Endothelial cell of umbilical vein (primary cell): ENCODE results near the gene SPTSSA. TPM values are rescaled to one million over a fixed set of nuclear protein-coding genes. Genes with fewer than 3 reads are reported as not detected.

Experiments
- BruUV-seq: library from RNA; stranded (reverse); fragments of 400-500 nt; replicated peaks from 2 replicates; lab custom pipeline; 2021; lab: Mats Ljungman, UMichigan
- CTCF ChIA-PET: fragments of 300-600, 350-600 bp; sonication (Branson Sonifier 250); formaldehyde crosslinking; loops from one replicate; lab custom pipeline; 2021; ENCODE audit warnings: antibody characterized with exemption, inconsistent platforms; lab: Charles Lee
- POLR2A ChIA-PET: fragments of 300-600, 350-600 bp; sonication (Branson Sonifier 250); formaldehyde crosslinking; loops from one replicate; lab custom pipeline; 2021; ENCODE audit warnings: antibody characterized with exemption, inconsistent platforms; lab: Charles Lee
- DNase-seq: peaks from one replicate; pipeline ENCODE4 v3.0.0-alpha.2; 2011; ENCODE audit warnings: low read depth, low spot score
- FAIRE-seq: peaks from 2 replicates; lab custom pipeline; 2011; peaks lifted over from hg19 to GRCh38; lab: Jason Lieb, UNC
- H2AFZ ChIP-seq: 2 replicates; pipeline ENCODE4 v1.6.0; 2012; ENCODE audit warnings: low read depth, low read length, control low read depth, inconsistent platforms
- H3K27ac ChIP-seq: 2 replicates; pipeline ENCODE4 v1.5.1; 2011; ENCODE audit warnings: low read depth, mild to moderate bottlenecking, control low read depth, low read length, moderate library complexity; ENCODE audit not compliant: insufficient read depth
- H3K27me3 ChIP-seq, 2 experiments: 2 replicates each; pipeline versions ENCODE4 v1.6.0 to v1.6.1; 2011; ENCODE audit warnings: low read length in 2 of 2, mixed read lengths in 1 of 2; ENCODE audit not compliant: control insufficient read depth in 2 of 2, insufficient read depth in 2 of 2
- H3K36me3 ChIP-seq, 2 experiments: 2 replicates in 1 of 2; 3 replicates in 1 of 2; pipeline ENCODE4 v1.5.1; 2011; ENCODE audit warnings: low read length in 2 of 2, mild to moderate bottlenecking in 1 of 2, moderate library complexity in 1 of 2; ENCODE audit not compliant: control insufficient read depth in 2 of 2, insufficient read depth in 2 of 2; ENCODE audit errors: extremely low read depth in 1 of 2
- H3K4me1 ChIP-seq: 3 replicates; pipeline ENCODE4 v1.5.1; 2011; ENCODE audit warnings: mild to moderate bottlenecking, low read length; ENCODE audit not compliant: control insufficient read depth, insufficient read depth; ENCODE audit errors: extremely low read depth
- H3K4me2 ChIP-seq: 2 replicates; pipeline ENCODE4 v1.6.1; 2011; ENCODE audit warnings: low read length, control low read depth, mixed read lengths; ENCODE audit not compliant: insufficient read depth
- H3K4me3 ChIP-seq, 3 experiments: fragments of 200-600 bp in 1 of 3; sonication (generic), shearing (Covaris generic) in 1 of 3; replicated peaks in 1 of 3; 2 replicates each; pipeline ENCODE4 v1.5.1; 2011 to 2016; ENCODE audit warnings: control low read depth in 3 of 3, low read length in 3 of 3, mild to moderate bottlenecking in 2 of 3, inconsistent platforms in 1 of 3, low read depth in 1 of 3, moderate library complexity in 1 of 3; ENCODE audit not compliant: insufficient read depth in 1 of 3
- H3K79me2 ChIP-seq: 2 replicates; pipeline ENCODE4 v1.6.0; 2012; ENCODE audit warnings: low read length, inconsistent platforms; ENCODE audit not compliant: control insufficient read depth, insufficient read depth
- H3K9ac ChIP-seq: replicated peaks from 2 replicates; pipeline ENCODE3; 2011; ENCODE audit warnings: low read length, control low read depth; ENCODE audit not compliant: insufficient read depth; ENCODE audit errors: extremely low read depth
- H3K9me1 ChIP-seq: replicated peaks from 3 replicates; pipeline ENCODE4 v1.6.0; 2011; ENCODE audit warnings: mild to moderate bottlenecking, low read length; ENCODE audit not compliant: control insufficient read depth, insufficient read depth; ENCODE audit errors: extremely low read depth
- H3K9me3 ChIP-seq: replicated peaks from 2 replicates; pipeline ENCODE4 v1.5.1; 2012; ENCODE audit warnings: low read length, inconsistent platforms; ENCODE audit not compliant: control insufficient read depth, insufficient read depth
- H4K20me1 ChIP-seq: replicated peaks from 2 replicates; pipeline ENCODE3; 2011; ENCODE audit warnings: mild to moderate bottlenecking, low read length; ENCODE audit not compliant: control insufficient read depth, insufficient read depth; ENCODE audit errors: extremely low read depth
- CTCF ChIP-seq, 2 donors: IDR thresholded peaks; 1 replicate in 1 of 2; 2 replicates in 1 of 2; pipeline ENCODE4 v1.5.1; 2011; ENCODE audit warnings: low read length in 2 of 2, mild to moderate bottlenecking in 2 of 2, moderate library complexity in 2 of 2, control low read depth in 1 of 2, inconsistent platforms in 1 of 2, low read depth in 1 of 2; ENCODE audit not compliant: insufficient read depth in 1 of 2; ENCODE audit errors: extremely low read depth in 1 of 2
- EZH2 ChIP-seq: IDR thresholded peaks from 2 replicates; pipeline ENCODE4 v1.6.1; 2012; ENCODE audit warnings: borderline replicate concordance, low read depth, mild to moderate bottlenecking, moderate library complexity, low read length, inconsistent platforms; ENCODE audit not compliant: severe bottlenecking
- FOS ChIP-seq: IDR thresholded peaks from 2 replicates; pipeline ENCODE4 v1.6.1; 2011; ENCODE audit warnings: mild to moderate bottlenecking, low read length, moderate library complexity, borderline replicate concordance; ENCODE audit not compliant: insufficient read depth
- GATA2 ChIP-seq: IDR thresholded peaks from 2 replicates; pipeline ENCODE4 v1.7.0; 2011; ENCODE audit warnings: low read depth, mild to moderate bottlenecking, moderate library complexity, mixed read lengths, low read length; ENCODE audit not compliant: insufficient read length, insufficient read depth
- JUN ChIP-seq: IDR thresholded peaks from 2 replicates; pipeline ENCODE4 v1.6.1; 2011; ENCODE audit warnings: borderline replicate concordance, low read depth; ENCODE audit not compliant: insufficient read length, insufficient read depth
- MYC ChIP-seq: IDR thresholded peaks from one replicate; pipeline ENCODE4 v1.6.1; 2011; ENCODE audit warnings: mild to moderate bottlenecking, low read depth, low read length
- POLR2A ChIP-seq: IDR thresholded peaks from 2 replicates; pipeline ENCODE4 v1.6.1; 2012; ENCODE audit warnings: low read depth, mild to moderate bottlenecking, control low read depth, low read length
- POLR2AphosphoS5 ChIP-seq: IDR thresholded peaks from 2 replicates; pipeline ENCODE4 v1.6.1; 2012; ENCODE audit warnings: low read depth, mild to moderate bottlenecking, control low read depth, low read length, moderate library complexity; ENCODE audit not compliant: insufficient read depth
- dilution Hi-C: fragments of 300-500 bp; cut with MboI; formaldehyde crosslinking; loops from one replicate; pipeline ENCODE4 v1.15.0; 2019; ENCODE audit warnings: low sequenced_read_pairs; ENCODE audit not compliant: extremely low pct_ligation_motif_present
- intact Hi-C: fragments of 100-400 bp; cut with micrococcal nuclease; formaldehyde crosslinking; loops from one replicate; pipeline ENCODE4 v1.10.0; 2022
- polyA plus RNA-seq, 4 experiments: library from polyadenylated mRNA; depleted of rRNA in 3 of 4; stranded (reverse) in 3 of 4; unstranded in 1 of 4; fragments of >200 nt; gene quantifications; 2 replicates each; pipeline versions ENCODE4 v1.2.1 to v1.2.3, GENCODE V29; 2011 to 2012; ENCODE audit warnings: missing spikeins in 1 of 4
- total RNA-seq: library from RNA; stranded (reverse); gene quantifications from 2 replicates; pipeline ENCODE4 v1.2.3, GENCODE V29; 2021
- TF ChIP-seq, protein P1 (sequence below): IDR thresholded peaks from 2 replicates; pipeline ENCODE4 v1.6.1; 2011; ENCODE audit not compliant: insufficient read depth, insufficient read length

The SPTSSA gene
- total and polyA plus RNA-seq, 2 donors (not counting 3 experiments of a cell fraction or from before 2014, with no cell fraction given), result 21.3 to 24.3 TPM

DNA sequence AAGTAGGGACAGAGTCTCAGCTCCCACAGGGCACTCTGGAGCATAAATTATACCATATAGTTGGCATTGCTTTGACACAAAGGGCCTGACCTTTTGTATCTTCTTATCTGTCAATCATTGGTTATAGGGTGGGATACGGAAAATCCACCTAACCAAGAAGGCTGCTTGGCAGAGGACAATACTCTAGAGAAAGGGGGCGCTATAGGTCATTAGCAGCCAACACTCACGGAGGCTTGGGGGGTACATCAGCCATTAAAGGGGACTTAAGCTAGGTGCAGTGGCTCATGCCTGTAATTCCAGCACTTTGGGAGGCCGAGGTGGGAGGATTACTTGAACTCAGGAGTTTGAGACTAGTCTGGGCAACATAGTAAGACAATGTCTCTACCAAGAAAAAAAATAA is 22.9 kb downstream of the SPTSSA start:
- H4K20me1 ChIP-seq, result peaks cover 2% of the 10 kb centered on the region
- DNase-seq, result no peak
- POLR2A ChIA-PET, result no interaction called here
- H3K27ac ChIP-seq, result no peak overlapping the region
- peaks cover 14% of the 10 kb centered on the region for H3K4me1 ChIP-seq
- no TSS peak for BruUV-seq
- no peak overlapping the region for H3K9ac ChIP-seq
- H3K36me3 ChIP-seq, result no peaks in the 10 kb centered on the region
- dilution Hi-C loops (no loop called here), intact Hi-C loops (no loop called here)
- CTCF ChIA-PET, result no interaction called here
- no peaks in the 10 kb centered on the region for H3K9me1 ChIP-seq
- no peaks in the 10 kb centered on the region for H3K27me3 ChIP-seq
- no peak overlapping the region for H3K4me3 ChIP-seq
- no peak for TF ChIP-seq MYC
- no peak for TF ChIP-seq GATA2
- TF ChIP-seq POLR2AphosphoS5, result no peak
- no peak for TF ChIP-seq JUN
- TF ChIP-seq, protein P1, sequence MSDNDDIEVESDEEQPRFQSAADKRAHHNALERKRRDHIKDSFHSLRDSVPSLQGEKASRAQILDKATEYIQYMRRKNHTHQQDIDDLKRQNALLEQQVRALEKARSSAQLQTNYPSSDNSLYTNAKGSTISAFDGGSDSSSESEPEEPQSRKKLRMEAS, result no peak
- no peak for TF ChIP-seq POLR2A
- TF ChIP-seq CTCF (IDR thresholded peaks at IDR 0.05; ENCODE audit: extremely low read depth in 1 of 2, insufficient read depth in 1 of 2, low read depth in 1 of 2, low read length in 2 of 2), result no peak
- TF ChIP-seq FOS, result no peak
- TF ChIP-seq EZH2, result no peak
- no peak overlapping the region for H3K4me2 ChIP-seq
- no peak for FAIRE-seq
- no peak overlapping the region for H2AFZ ChIP-seq
- peaks cover 25% of the 10 kb centered on the region for H3K79me2 ChIP-seq
- H3K9me3 ChIP-seq, result no peaks in the 10 kb centered on the region
